K562 (cell line): ENCODE results near the gene BCL7B. TPM values are rescaled to one million over a fixed set of nuclear protein-coding genes. Genes with fewer than 3 reads are reported as not detected.
A peak's percentile ranks its signal among the peaks of the same experiment; 100 is the strongest.

ENCODE experiments used
- AFF4 ChIP-seq: sonication (generic); formaldehyde crosslinking; IDR thresholded peaks from 2 replicates; pipeline ENCODE4 v1.8.0; 2023; ENCODE audit warnings: mild to moderate bottlenecking, missing genetic modification reagents
- FIP1L1 ChIP-seq: fragments of 200-400 bp; formaldehyde crosslinking; IDR thresholded peaks from 2 replicates; pipeline ENCODE4 v1.6.1; 2018; ENCODE audit warnings: mild to moderate bottlenecking, low read depth, low read length; ENCODE audit not compliant: poor library complexity, severe bottlenecking
- FOSL1 ChIP-seq: fragments of 200-800 bp; sonication (Bioruptor generic); conservative IDR thresholded peaks from 2 replicates; pipeline ENCODE4 v1.6.1; 2016; ENCODE audit warnings: missing genetic modification characterization, missing compliant biosample characterization
- KLF10 ChIP-seq: fragments of 250-450 bp; sonication (Bioruptor Pico); IDR thresholded peaks from 2 replicates; pipeline ENCODE4 v1.6.1; 2021; ENCODE audit warnings: matching md5 sums
- NCOA6 ChIP-seq: fragments of 450-650 bp; IDR thresholded peaks from 2 replicates; pipeline ENCODE4 v1.6.1; 2017; ENCODE audit warnings: mild to moderate bottlenecking
- PHF8 ChIP-seq: fragments of 200-600 bp; sonication (generic); IDR thresholded peaks from 2 replicates; pipeline ENCODE4 v1.6.1; 2012; ENCODE audit warnings: mixed run types, mild to moderate bottlenecking, inconsistent platforms, low read length, moderate library complexity, borderline replicate concordance
- RBM15 ChIP-seq: fragments of 200-400 bp; formaldehyde crosslinking; IDR thresholded peaks from 2 replicates; pipeline ENCODE4 v1.6.1; 2018; ENCODE audit warnings: mild to moderate bottlenecking, low read length, moderate library complexity; ENCODE audit not compliant: insufficient read depth
- ZBTB1 ChIP-seq: sonication (generic); formaldehyde crosslinking; IDR thresholded peaks from 2 replicates; pipeline ENCODE4 v1.8.1; 2023; ENCODE audit warnings: missing genetic modification reagents, low read depth, mild to moderate bottlenecking, borderline replicate concordance
- ZFP1 ChIP-seq: fragments of 450-650 bp; formaldehyde crosslinking; IDR thresholded peaks from 2 replicates; pipeline ENCODE4 v1.4.0; 2020; ENCODE audit warnings: mild to moderate bottlenecking, mixed read lengths
- ZNF133 ChIP-seq: fragments of 250-450 bp; sonication (Bioruptor Pico); IDR thresholded peaks from 2 replicates; pipeline ENCODE4 v1.4.0; 2020; ENCODE audit warnings: mild to moderate bottlenecking
- ZNF197 ChIP-seq: fragments of 200-800 bp; sonication (Bioruptor generic); IDR thresholded peaks from 2 replicates; pipeline ENCODE4 v1.6.1; 2016; ENCODE audit warnings: low read depth, missing genetic modification characterization, missing compliant biosample characterization
- polyA plus RNA-seq, 8 experiments: library from polyadenylated mRNA; depleted of rRNA in 4 of 8; stranded (reverse) in 5 of 8; unstranded in 3 of 8; fragments of >200 nt; fragmentation: Nextera tagmentation in 2 of 8; fragmentation: Illumina TruSeq in 1 of 8; extraction: Ambion mirVana in 2 of 8; extraction: Trizol in 1 of 8; gene quantifications; 2 replicates each; pipeline versions ENCODE4 v1.2.1 to v1.2.3, GENCODE V29; 2011 to 2014; ENCODE audit warnings: inconsistent platforms in 1 of 8, missing spikeins in 1 of 8
- total RNA-seq, 7 experiments: library from RNA; depleted of rRNA in 6 of 7; stranded (reverse); fragments of >200 nt in 6 of 7; fragmentation: Illumina TruSeq in 2 of 7; extraction: Trizol in 2 of 7; gene quantifications; 2 replicates each; pipeline versions ENCODE4 v1.2.1 to v1.2.3, GENCODE V29; 2011 to 2021; ENCODE audit warnings: low replicate concordance in 1 of 7
- TF ChIP-seq, protein P1 (sequence below): fragments of 450-650 bp; IDR thresholded peaks from 2 replicates; pipeline ENCODE4 v1.6.1; 2016; ENCODE audit warnings: mild to moderate bottlenecking, moderate library complexity

The BCL7B gene
- total and polyA plus RNA-seq, 9 of the 15 experiments (the other 6 are each of a cell fraction or from before 2014, with no cell fraction given): 10.0 to 73.2 (median 32.9) TPM

DNA sequence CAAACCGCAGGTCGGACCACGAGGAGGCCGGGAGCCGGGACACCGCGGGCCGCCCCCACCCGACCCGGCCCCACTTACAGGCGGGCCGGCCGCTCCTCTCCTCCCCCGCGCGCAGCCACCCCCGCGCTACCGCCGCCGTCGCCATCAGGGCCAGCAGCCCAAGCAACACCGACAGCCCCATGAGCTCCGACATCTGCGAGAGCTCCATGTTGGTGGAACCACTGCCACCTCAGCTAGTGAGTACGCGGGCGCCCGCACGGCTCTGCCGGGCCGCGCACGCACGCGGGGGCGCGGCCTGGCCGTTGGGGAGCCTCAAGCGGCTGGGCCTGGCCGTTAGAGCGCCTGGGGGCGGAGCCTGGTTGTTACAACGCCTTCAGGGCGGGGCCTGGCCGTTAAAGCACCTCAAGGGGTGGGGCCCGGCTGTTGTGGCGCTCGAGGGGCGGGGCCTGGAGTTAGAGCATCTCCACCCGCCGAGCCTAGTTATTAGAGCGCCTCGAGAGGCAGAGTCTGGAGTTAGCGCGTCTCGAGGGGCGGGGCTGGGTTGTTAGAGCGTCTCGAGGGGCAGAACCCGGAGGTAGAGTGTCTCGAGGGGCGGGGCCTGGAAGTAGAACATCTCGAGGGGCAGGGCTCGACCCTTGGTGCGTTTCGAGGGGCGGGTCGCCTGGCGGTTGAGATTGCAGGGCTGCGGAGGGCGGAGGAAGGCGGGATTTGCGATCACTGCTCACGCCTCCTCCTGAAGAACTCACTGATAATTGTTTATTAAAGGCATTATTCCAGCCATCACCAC is 21.0 kb upstream of the BCL7B start, which contains the start of gene TBL2 (continued):
- TF ChIP-seq, protein P1, sequence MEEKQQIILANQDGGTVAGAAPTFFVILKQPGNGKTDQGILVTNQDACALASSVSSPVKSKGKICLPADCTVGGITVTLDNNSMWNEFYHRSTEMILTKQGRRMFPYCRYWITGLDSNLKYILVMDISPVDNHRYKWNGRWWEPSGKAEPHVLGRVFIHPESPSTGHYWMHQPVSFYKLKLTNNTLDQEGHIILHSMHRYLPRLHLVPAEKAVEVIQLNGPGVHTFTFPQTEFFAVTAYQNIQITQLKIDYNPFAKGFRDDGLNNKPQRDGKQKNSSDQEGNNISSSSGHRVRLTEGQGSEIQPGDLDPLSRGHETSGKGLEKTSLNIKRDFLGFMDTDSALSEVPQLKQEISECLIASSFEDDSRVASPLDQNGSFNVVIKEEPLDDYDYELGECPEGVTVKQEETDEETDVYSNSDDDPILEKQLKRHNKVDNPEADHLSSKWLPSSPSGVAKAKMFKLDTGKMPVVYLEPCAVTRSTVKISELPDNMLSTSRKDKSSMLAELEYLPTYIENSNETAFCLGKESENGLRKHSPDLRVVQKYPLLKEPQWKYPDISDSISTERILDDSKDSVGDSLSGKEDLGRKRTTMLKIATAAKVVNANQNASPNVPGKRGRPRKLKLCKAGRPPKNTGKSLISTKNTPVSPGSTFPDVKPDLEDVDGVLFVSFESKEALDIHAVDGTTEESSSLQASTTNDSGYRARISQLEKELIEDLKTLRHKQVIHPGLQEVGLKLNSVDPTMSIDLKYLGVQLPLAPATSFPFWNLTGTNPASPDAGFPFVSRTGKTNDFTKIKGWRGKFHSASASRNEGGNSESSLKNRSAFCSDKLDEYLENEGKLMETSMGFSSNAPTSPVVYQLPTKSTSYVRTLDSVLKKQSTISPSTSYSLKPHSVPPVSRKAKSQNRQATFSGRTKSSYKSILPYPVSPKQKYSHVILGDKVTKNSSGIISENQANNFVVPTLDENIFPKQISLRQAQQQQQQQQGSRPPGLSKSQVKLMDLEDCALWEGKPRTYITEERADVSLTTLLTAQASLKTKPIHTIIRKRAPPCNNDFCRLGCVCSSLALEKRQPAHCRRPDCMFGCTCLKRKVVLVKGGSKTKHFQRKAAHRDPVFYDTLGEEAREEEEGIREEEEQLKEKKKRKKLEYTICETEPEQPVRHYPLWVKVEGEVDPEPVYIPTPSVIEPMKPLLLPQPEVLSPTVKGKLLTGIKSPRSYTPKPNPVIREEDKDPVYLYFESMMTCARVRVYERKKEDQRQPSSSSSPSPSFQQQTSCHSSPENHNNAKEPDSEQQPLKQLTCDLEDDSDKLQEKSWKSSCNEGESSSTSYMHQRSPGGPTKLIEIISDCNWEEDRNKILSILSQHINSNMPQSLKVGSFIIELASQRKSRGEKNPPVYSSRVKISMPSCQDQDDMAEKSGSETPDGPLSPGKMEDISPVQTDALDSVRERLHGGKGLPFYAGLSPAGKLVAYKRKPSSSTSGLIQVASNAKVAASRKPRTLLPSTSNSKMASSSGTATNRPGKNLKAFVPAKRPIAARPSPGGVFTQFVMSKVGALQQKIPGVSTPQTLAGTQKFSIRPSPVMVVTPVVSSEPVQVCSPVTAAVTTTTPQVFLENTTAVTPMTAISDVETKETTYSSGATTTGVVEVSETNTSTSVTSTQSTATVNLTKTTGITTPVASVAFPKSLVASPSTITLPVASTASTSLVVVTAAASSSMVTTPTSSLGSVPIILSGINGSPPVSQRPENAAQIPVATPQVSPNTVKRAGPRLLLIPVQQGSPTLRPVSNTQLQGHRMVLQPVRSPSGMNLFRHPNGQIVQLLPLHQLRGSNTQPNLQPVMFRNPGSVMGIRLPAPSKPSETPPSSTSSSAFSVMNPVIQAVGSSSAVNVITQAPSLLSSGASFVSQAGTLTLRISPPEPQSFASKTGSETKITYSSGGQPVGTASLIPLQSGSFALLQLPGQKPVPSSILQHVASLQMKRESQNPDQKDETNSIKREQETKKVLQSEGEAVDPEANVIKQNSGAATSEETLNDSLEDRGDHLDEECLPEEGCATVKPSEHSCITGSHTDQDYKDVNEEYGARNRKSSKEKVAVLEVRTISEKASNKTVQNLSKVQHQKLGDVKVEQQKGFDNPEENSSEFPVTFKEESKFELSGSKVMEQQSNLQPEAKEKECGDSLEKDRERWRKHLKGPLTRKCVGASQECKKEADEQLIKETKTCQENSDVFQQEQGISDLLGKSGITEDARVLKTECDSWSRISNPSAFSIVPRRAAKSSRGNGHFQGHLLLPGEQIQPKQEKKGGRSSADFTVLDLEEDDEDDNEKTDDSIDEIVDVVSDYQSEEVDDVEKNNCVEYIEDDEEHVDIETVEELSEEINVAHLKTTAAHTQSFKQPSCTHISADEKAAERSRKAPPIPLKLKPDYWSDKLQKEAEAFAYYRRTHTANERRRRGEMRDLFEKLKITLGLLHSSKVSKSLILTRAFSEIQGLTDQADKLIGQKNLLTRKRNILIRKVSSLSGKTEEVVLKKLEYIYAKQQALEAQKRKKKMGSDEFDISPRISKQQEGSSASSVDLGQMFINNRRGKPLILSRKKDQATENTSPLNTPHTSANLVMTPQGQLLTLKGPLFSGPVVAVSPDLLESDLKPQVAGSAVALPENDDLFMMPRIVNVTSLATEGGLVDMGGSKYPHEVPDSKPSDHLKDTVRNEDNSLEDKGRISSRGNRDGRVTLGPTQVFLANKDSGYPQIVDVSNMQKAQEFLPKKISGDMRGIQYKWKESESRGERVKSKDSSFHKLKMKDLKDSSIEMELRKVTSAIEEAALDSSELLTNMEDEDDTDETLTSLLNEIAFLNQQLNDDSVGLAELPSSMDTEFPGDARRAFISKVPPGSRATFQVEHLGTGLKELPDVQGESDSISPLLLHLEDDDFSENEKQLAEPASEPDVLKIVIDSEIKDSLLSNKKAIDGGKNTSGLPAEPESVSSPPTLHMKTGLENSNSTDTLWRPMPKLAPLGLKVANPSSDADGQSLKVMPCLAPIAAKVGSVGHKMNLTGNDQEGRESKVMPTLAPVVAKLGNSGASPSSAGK: no peak
- no peak for TF ChIP-seq RBM15
- TF ChIP-seq ZFP1 (CRISPR knock-in tag): no peak
- TF ChIP-seq FOSL1 (tag): peak; percentile 38
- no peak for TF ChIP-seq KLF10
- no peak for TF ChIP-seq ZNF197 (CRISPR knock-in tag)
- no peak for TF ChIP-seq ZNF133 (CRISPR knock-in tag)
- TF ChIP-seq PHF8: peak; percentile 90
- no peak; the same call in 1 of the 2 replicates for TF ChIP-seq AFF4
- peak; percentile 93 for TF ChIP-seq FIP1L1
- TF ChIP-seq NCOA6: no peak
- no peak; the same call in 1 of the 2 replicates for TF ChIP-seq ZBTB1 (CRISPR knock-in tag)
